CD1c-positive myeloid dendritic cell (primary cell): ENCODE measurements around the gene MORN3.

Experiments used
- DNase-seq: peaks from one replicate; pipeline ENCODE4 v3.0.0-alpha.2; 2016; ENCODE audit errors: extremely low spot score

Gene MORN3

DNA sequence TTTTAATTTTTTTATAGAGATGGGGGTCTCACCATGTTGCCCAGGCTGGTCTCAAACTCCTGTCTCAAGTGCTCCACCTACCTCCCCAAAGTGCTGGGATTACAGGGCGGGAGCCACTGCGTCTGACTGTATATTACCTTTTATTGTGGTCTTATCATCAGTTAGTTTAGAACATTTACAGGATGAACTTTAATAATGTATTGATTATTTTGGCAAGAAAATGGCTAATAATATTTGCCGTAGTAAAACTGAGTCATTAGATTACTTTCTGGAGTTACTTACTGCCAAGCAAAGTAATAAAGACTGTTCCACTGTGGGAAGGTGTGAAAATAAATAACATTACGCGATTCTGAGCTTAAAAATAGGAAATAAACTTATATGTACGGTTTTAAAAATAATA is 66.7 kb downstream of the MORN3 start:
- no peak for DNase-seq

DNA sequence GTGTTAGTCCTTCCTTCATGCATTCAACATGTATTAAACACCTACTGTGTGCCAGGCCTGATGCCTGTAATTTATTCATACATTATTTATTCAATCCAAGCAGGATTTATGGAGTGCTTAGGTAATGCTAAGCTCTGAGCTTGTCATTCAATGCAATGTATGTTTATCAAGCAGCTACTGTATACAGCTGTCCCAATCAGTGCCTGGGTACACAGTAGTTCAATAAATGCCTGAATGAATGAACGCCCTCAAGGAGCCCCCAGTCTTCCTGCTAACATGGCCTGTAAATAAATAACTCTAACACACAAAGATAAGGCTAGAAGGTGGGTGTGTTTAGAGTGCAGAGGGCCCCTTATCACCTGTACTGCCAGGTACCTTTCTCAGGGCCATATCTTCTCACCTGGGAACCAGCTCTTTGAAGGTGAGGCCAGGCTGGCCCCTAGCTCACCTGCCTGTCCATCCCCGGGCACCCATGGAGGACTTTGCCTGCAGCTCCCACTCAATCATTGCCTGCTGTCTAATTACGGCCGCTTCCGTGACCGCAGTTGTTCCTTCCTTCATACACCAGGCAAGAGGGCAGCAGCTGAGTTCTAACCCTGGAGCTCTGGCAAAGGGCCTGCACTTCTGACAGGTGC is 68.6 kb downstream of the MORN3 start:
- no peak for DNase-seq
